Cardiac atrium fibroblast (primary cell): ENCODE measurements around the gene TMPRSS3. TPM values are rescaled to one million over a fixed set of nuclear protein-coding genes. Genes with fewer than 3 reads are reported as not detected.

Experiments
- total RNA-seq: library from RNA; depleted of rRNA; stranded (reverse); fragments of >200 nt; gene quantifications from 2 replicates; pipeline ENCODE4 v1.2.3, GENCODE V29; 2015

The TMPRSS3 gene
- not detected in 2 replicates for total RNA-seq

GRCh38 chr21:42395905-42396651 is at the start of gene TMPRSS3:
Gene TMPRSS3 (minus strand): TSS chr21:42396052. CDS start chr21:42395417, 635 bp downstream.

GRCh38 chr21:42403611-42404231 is 7.9 kb upstream of the TMPRSS3 start, which contains the start of gene UBASH3A:
Gene UBASH3A (plus strand): TSS chr21:42403902. CDS start chr21:42403946, 44 bp downstream.

GRCh38 chr21:42366292-42367010 is 29.4 kb downstream of the TMPRSS3 start, which contains the start of gene TFF1:
Gene TFF1 (minus strand): TSS chr21:42366535. CDS start chr21:42366495, 40 bp downstream.

GRCh38 chr21:42350927-42351426 is 44.9 kb downstream of the TMPRSS3 start, which contains the start of gene TFF2:
Gene TFF2 (minus strand): TSS chr21:42350994. CDS start chr21:42350957, 37 bp downstream.

Other genes with a start within 250 kb of the TMPRSS3 start
- gene ABCG1, start 176.9 kb downstream of the TMPRSS3 start, total RNA-seq, result 2.9 and 3.6 TPM in 2 replicates
- gene TFF3, start 80.6 kb downstream of the TMPRSS3 start, total RNA-seq, result 0.54 TPM in 1 of 2 replicates, not detected in the other
- gene TFF2, start 45.1 kb downstream of the TMPRSS3 start, total RNA-seq, result not detected in 2 replicates
- not detected in 2 replicates for gene TFF1, start 29.5 kb downstream of the TMPRSS3 start, total RNA-seq
- not detected in 2 replicates for gene UBASH3A, start 7.8 kb upstream of the TMPRSS3 start, total RNA-seq
- not detected in 2 replicates for gene RSPH1, start 100.2 kb upstream of the TMPRSS3 start, total RNA-seq
- gene SLC37A1, start 117.8 kb upstream of the TMPRSS3 start, total RNA-seq, result 1.1 and 1.3 TPM in 2 replicates